Measurements from ENCODE around the gene OBSCN. TPM values are rescaled to one million over a fixed set of nuclear protein-coding genes. Genes with fewer than 3 reads are reported as not detected.
A peak's percentile ranks its signal among the peaks of the same experiment; 100 is the strongest.
"Not testable (repeated sequence)": the region's sequence is repeated elsewhere in the genome, so short reads cannot be mapped to it uniquely, and the experiment has no call there.

Gene OBSCN
- total RNA-seq, 2 donors from 2014 or later = 5.3 to 8.0 TPM

- ATAC-seq = no peak
- intact Hi-C loops (cut with DNase I, micrococcal nuclease) = no loop called here
- peak in 1 of 2 donors; percentile 8 for DNase-seq
Observed at GRCh38 chr1:228268881-228269265, 61.0 kb downstream of the OBSCN start.

- DNase-seq; intact Hi-C loops (cut with DNase I, micrococcal nuclease): not testable (repeated sequence)
- peak; percentile 75 for ATAC-seq
Observed at GRCh38 chr1:228269431-228269830, 61.6 kb downstream of the OBSCN start.

- no peak for ATAC-seq
- DNase-seq = no peak
- intact Hi-C loops (cut with DNase I, micrococcal nuclease) = no loop called here
Observed at GRCh38 chr1:228270032-228270431, 62.2 kb downstream of the OBSCN start.

- DNase-seq (peak in 1 of 2 donors; percentile 12), ATAC-seq (no peak)
- intact Hi-C loops (cut with DNase I, micrococcal nuclease) = no loop called here
Observed at GRCh38 chr1:228271701-228272251, 63.9 kb downstream of the OBSCN start.

GRCh38 chr1:228272331-228272791 is 64.5 kb downstream of the OBSCN start:
- ATAC-seq (no peak), DNase-seq (no peak)
- intact Hi-C loops (cut with DNase I, micrococcal nuclease) = no loop called here

- ATAC-seq (no peak), DNase-seq (no peak)
- intact Hi-C loops (cut with DNase I, micrococcal nuclease) = no loop called here
Observed at GRCh38 chr1:228272831-228273571, 65.2 kb downstream of the OBSCN start.

GRCh38 chr1:228273720-228274451 is 66.0 kb downstream of the OBSCN start:
- ATAC-seq (no peak), DNase-seq (no peak)
- intact Hi-C loops (cut with DNase I, micrococcal nuclease) = no loop called here

GRCh38 chr1:228274452-228275178 is 66.8 kb downstream of the OBSCN start:
- peak in 1 of 2 donors; percentile 18 for DNase-seq
- intact Hi-C loops (cut with DNase I, micrococcal nuclease) = no loop called here
- no peak for ATAC-seq

GRCh38 chr1:228275179-228275429 is 67.3 kb downstream of the OBSCN start:
- ATAC-seq = no peak
- DNase-seq = peak in 1 of 2 donors; percentile 20
- intact Hi-C loops (cut with DNase I, micrococcal nuclease) = no loop called here

GRCh38 chr1:228275430-228276173 is 67.8 kb downstream of the OBSCN start:
- ATAC-seq (peak; percentile 97), DNase-seq (peak; percentile 91)
- intact Hi-C loops (cut with DNase I, micrococcal nuclease) = no loop called here

GRCh38 chr1:228276174-228276831 is 68.5 kb downstream of the OBSCN start:
- ATAC-seq (peak; percentile 21), DNase-seq (peak in 1 of 2 donors; percentile 29)
- intact Hi-C loops (cut with DNase I, micrococcal nuclease) = no loop called here

- no peak for ATAC-seq
- intact Hi-C loops (cut with DNase I, micrococcal nuclease) = no loop called here
- peak in 1 of 2 donors; percentile 20 for DNase-seq
Observed at GRCh38 chr1:228276901-228277490, 69.2 kb downstream of the OBSCN start.

GRCh38 chr1:228277491-228278431 is 69.9 kb downstream of the OBSCN start:
- ATAC-seq (no peak), DNase-seq (no peak)
- intact Hi-C loops (cut with DNase I, micrococcal nuclease) = no loop called here

GRCh38 chr1:228278432-228278941 is 70.6 kb downstream of the OBSCN start:
- ATAC-seq = no peak
- intact Hi-C loops (cut with DNase I, micrococcal nuclease) = no loop called here
- DNase-seq = no peak

- DNase-seq (peak in 1 of 2 donors; percentile 14), ATAC-seq (no peak)
- intact Hi-C loops (cut with DNase I, micrococcal nuclease) = no loop called here
Observed at GRCh38 chr1:228279011-228279721, 71.3 kb downstream of the OBSCN start.

GRCh38 chr1:228279722-228280105 is 71.9 kb downstream of the OBSCN start:
- ATAC-seq (no peak), DNase-seq (no peak)
- intact Hi-C loops (cut with DNase I, micrococcal nuclease) = no loop called here
